HFFc6 (cell line): ENCODE results near the gene GALNT2. TPM values are rescaled to one million over a fixed set of nuclear protein-coding genes. Genes with fewer than 3 reads are reported as not detected.

ENCODE experiments used
- DNase-seq: peaks from one replicate; pipeline ENCODE4 v3.0.0-alpha.2; 2018
- H3K27ac Mint-ChIP-seq: 2 replicates; pipeline ENCODE4 v1.8.0; 2020; ENCODE audit warnings: mild to moderate bottlenecking, mixed read lengths
- H3K27me3 Mint-ChIP-seq: 2 replicates; pipeline ENCODE4 v1.8.0; 2021; ENCODE audit warnings: mild to moderate bottlenecking, moderate library complexity, mixed read lengths; ENCODE audit not compliant: insufficient read depth
- H3K36me3 Mint-ChIP-seq: 2 replicates; pipeline ENCODE4 v1.8.0; 2021; ENCODE audit warnings: low read depth, mixed read lengths
- H3K4me1 Mint-ChIP-seq: 2 replicates; pipeline ENCODE4 v1.8.0; 2020; ENCODE audit warnings: low read depth, mixed read lengths
- H3K4me3 Mint-ChIP-seq: 2 replicates; pipeline ENCODE4 v1.8.0; 2020; ENCODE audit warnings: mild to moderate bottlenecking, moderate library complexity, mixed read lengths
- H3K9me3 Mint-ChIP-seq: 2 replicates; pipeline ENCODE4 v1.8.0; 2020; ENCODE audit warnings: mild to moderate bottlenecking, mixed read lengths
- total RNA-seq, 6 experiments: library from RNA; stranded (reverse); fragmentation: NEBNext Ultra II Directional; extraction: Animal tissue kit (Norgen Biotek cat#: 25700); gene quantifications; 2 replicates in 1 of 6; 3 replicates in 5 of 6; pipeline ENCODE4 v1.2.3, GENCODE V29; 2021
- TF ChIP-seq, protein P1 (sequence below): fragments of 200-600 bp; sonication (generic); IDR thresholded peaks from 2 replicates; pipeline ENCODE4 v1.5.0; 2021; ENCODE audit warnings: antibody characterized with exemption, mild to moderate bottlenecking

Gene GALNT2
- total RNA-seq, 6 experiments from 2014 or later = 174 to 194 (median 181) TPM

GRCh38 chr1:230131457-230131856 lies 64.4 kb downstream of the GALNT2 start:
- peaks cover 8% of the 10 kb centered on the region; the same call in 1 of the 2 replicates for H3K36me3 Mint-ChIP-seq
- TF ChIP-seq, protein P1, sequence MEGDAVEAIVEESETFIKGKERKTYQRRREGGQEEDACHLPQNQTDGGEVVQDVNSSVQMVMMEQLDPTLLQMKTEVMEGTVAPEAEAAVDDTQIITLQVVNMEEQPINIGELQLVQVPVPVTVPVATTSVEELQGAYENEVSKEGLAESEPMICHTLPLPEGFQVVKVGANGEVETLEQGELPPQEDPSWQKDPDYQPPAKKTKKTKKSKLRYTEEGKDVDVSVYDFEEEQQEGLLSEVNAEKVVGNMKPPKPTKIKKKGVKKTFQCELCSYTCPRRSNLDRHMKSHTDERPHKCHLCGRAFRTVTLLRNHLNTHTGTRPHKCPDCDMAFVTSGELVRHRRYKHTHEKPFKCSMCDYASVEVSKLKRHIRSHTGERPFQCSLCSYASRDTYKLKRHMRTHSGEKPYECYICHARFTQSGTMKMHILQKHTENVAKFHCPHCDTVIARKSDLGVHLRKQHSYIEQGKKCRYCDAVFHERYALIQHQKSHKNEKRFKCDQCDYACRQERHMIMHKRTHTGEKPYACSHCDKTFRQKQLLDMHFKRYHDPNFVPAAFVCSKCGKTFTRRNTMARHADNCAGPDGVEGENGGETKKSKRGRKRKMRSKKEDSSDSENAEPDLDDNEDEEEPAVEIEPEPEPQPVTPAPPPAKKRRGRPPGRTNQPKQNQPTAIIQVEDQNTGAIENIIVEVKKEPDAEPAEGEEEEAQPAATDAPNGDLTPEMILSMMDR = no peak
- H3K27ac Mint-ChIP-seq = no peak overlapping the region
- H3K4me1 Mint-ChIP-seq = peaks cover 36% of the 10 kb centered on the region
- H3K9me3 Mint-ChIP-seq = no peaks in the 10 kb centered on the region
- H3K4me3 Mint-ChIP-seq = no peak overlapping the region
- no peaks in the 10 kb centered on the region; the same call in 1 of the 2 replicates for H3K27me3 Mint-ChIP-seq
- no peak for DNase-seq

GRCh38 chr1:230132758-230133157 lies 65.7 kb downstream of the GALNT2 start:
- Mint-ChIP-seq H3K36me3 (peaks cover 13% of the 10 kb centered on the region), H3K4me1 (peaks cover 29% of the 10 kb centered on the region), H3K27ac (no peak overlapping the region), H3K27me3 (no peaks in the 10 kb centered on the region; the same call in 1 of the 2 replicates), H3K9me3 (no peaks in the 10 kb centered on the region), H3K4me3 (no peak overlapping the region)
- DNase-seq = no peak
- TF ChIP-seq, protein P1 = no peak

DNA sequence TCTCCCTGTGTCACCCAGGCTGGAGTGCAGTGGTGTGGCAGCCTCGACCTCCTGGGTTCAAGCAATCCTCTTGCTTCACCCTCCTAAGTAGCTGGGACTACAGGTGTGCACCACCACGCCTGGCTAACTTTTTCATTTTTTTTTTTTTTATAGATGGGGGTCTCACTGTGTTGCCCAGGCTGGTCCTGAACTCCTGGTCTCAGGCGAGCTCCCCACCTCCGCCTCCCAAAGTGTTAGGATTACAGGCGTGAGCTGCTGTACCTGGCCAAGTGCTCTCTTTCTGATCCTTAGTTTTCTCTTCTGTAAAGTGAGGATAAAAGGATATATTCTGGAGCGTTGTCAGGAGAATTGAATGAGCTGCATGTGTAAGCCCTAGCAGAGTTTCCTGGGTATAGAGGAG lies 68.7 kb downstream of the GALNT2 start:
- no peak for DNase-seq
- H3K4me3 Mint-ChIP-seq = no peak overlapping the region
- peaks cover 16% of the 10 kb centered on the region for H3K36me3 Mint-ChIP-seq
- H3K9me3 Mint-ChIP-seq = no peaks in the 10 kb centered on the region
- no peaks in the 10 kb centered on the region; the same call in 1 of the 2 replicates for H3K27me3 Mint-ChIP-seq
- TF ChIP-seq, protein P1 = no peak
- H3K4me1 Mint-ChIP-seq = peaks cover 40% of the 10 kb centered on the region
- no peak overlapping the region for H3K27ac Mint-ChIP-seq

GRCh38 chr1:230136453-230137336 lies 69.7 kb downstream of the GALNT2 start:
- no peak for DNase-seq
- Mint-ChIP-seq H3K36me3 (peaks cover 16% of the 10 kb centered on the region), H3K4me3 (no peak overlapping the region), H3K4me1 (peaks cover 50% of the 10 kb centered on the region), H3K9me3 (no peaks in the 10 kb centered on the region), H3K27ac (no peak overlapping the region), H3K27me3 (no peaks in the 10 kb centered on the region; the same call in 1 of the 2 replicates)
- TF ChIP-seq, protein P1 = no peak

- Mint-ChIP-seq H3K4me1 (peaks cover 52% of the 10 kb centered on the region), H3K4me3 (no peak overlapping the region), H3K27me3 (no peaks in the 10 kb centered on the region; the same call in 1 of the 2 replicates), H3K9me3 (no peaks in the 10 kb centered on the region), H3K36me3 (peaks cover 16% of the 10 kb centered on the region), H3K27ac (no peak overlapping the region)
- no peak for DNase-seq
- TF ChIP-seq, protein P1 = no peak
These were observed 70.3 kb downstream of the GALNT2 start for GRCh38 chr1:230137337-230137815.
